ENCODE results near the gene ATP5F1D.
A peak's percentile ranks its signal among the peaks of the same experiment; 100 is the strongest.

Gene ATP5F1D

DNA sequence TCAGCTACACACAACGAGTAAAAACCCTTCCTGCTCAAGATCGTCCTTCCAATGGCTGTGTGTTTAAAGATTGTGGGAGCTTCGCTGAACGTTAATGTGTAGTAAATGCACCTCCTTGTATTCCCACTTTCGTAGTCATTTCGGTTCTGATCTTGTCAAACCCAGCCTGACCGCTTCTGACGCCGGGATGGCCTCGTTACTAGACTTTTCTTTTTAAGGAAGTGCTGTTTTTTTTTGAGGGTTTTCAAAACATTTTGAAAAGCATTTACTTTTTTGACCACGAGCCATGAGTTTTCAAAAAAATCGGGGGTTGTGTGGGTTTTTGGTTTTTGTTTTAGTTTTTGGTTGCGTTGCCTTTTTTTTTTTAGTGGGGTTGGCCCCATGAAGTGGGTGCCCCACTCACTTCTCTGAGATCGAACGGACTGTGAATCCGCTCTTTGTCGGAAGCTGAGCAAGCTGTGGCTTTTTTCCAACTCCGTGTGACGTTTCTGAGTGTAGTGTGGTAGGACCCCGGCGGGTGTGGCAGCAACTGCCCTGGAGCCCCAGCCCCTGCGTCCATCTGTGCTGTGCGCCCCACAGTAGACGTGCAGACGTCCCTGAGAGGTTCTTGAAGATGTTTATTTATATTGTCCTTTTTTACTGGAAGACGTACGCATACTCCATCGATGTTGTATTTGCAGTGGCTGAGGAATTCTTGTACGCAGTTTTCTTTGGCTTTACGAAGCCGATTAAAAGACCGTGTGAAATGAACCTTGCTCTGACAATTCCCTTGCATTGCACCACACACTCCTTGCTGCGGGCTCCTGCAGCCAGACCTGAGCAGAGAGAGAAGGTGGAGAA, 31.1 kb downstream of the ATP5F1D start:
- Histone ChIP-seq H3K27ac (replicated peaks) (peak overlapping the region; percentile 100), H3K4me3 (replicated peaks; ENCODE audit: insufficient read depth, low read length) (peak overlapping the region; percentile 49), H3K27me3 (ENCODE audit: insufficient read depth, poor library complexity, severe bottlenecking) (no peaks in the 10 kb centered on the region)
- peak; percentile 45 to 79 for DNase-seq (ENCODE audit: low read depth in 1 of 2, low spot score in 1 of 2)
- TF ChIP-seq SPI1 (IDR thresholded peaks at IDR 0.05; ENCODE audit: borderline replicate concordance, low read depth) (peak; percentile 90), GABPA (IDR thresholded peaks at IDR 0.05; ENCODE audit: low read depth) (no peak)

DNA sequence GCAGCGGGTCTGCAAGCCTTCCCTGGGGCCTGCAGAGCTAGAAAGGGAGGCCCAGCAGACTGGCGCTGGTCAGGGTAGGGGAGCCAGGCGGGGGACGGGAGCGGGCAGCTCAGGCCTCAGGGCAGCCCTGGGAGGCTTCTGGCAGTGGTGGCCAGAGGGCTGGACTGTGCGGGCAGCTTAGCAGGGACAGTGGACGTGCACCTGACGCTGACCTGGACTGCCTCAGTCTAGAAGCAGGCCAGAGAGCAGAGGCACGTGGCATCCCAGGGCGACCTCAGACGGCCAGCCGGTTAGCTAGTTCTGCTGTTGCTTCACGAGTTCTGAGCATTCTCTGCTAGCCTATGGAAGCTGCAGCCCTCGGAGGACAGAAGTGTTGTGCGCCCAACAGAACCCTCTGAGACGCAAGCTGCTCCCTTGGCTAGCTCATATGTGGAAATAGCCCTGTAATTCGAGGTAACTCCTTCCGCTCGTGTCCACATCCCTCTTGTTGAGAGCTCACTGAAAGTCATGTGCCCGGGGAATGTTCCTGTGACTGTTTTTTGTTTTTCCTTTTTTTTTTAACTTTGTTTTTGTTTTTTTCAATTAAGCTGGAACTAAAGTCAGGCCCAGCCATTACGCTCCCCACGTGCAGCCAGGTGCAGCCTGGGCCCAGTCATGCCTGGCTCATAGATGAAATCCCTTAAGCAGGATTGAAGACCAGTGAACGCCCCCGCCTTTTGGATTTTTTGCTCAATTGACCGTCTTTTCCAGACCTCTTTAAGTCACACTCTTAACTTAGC, 31.9 kb downstream of the ATP5F1D start:
- peak; percentile 75 to 96 for DNase-seq (ENCODE audit: low read depth in 1 of 2, low spot score in 1 of 2)
- Histone ChIP-seq H3K27ac (replicated peaks) (peak overlapping the region; percentile 100), H3K27me3 (ENCODE audit: insufficient read depth, poor library complexity, severe bottlenecking) (no peaks in the 10 kb centered on the region), H3K4me3 (replicated peaks; ENCODE audit: insufficient read depth, low read length) (peak overlapping the region; percentile 61)
- TF ChIP-seq SPI1 (IDR thresholded peaks at IDR 0.05; ENCODE audit: borderline replicate concordance, low read depth), result peak; percentile 6; the same call in 1 of the 2 replicates
- peak; percentile 60; the same call in 1 of the 2 replicates for TF ChIP-seq GABPA (IDR thresholded peaks at IDR 0.05; ENCODE audit: low read depth)
- TF ChIP-seq, protein P1, sequence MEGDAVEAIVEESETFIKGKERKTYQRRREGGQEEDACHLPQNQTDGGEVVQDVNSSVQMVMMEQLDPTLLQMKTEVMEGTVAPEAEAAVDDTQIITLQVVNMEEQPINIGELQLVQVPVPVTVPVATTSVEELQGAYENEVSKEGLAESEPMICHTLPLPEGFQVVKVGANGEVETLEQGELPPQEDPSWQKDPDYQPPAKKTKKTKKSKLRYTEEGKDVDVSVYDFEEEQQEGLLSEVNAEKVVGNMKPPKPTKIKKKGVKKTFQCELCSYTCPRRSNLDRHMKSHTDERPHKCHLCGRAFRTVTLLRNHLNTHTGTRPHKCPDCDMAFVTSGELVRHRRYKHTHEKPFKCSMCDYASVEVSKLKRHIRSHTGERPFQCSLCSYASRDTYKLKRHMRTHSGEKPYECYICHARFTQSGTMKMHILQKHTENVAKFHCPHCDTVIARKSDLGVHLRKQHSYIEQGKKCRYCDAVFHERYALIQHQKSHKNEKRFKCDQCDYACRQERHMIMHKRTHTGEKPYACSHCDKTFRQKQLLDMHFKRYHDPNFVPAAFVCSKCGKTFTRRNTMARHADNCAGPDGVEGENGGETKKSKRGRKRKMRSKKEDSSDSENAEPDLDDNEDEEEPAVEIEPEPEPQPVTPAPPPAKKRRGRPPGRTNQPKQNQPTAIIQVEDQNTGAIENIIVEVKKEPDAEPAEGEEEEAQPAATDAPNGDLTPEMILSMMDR (IDR thresholded peaks at IDR 0.05; ENCODE audit: insufficient read depth, low read length), result no peak
- TF ChIP-seq, protein P2, sequence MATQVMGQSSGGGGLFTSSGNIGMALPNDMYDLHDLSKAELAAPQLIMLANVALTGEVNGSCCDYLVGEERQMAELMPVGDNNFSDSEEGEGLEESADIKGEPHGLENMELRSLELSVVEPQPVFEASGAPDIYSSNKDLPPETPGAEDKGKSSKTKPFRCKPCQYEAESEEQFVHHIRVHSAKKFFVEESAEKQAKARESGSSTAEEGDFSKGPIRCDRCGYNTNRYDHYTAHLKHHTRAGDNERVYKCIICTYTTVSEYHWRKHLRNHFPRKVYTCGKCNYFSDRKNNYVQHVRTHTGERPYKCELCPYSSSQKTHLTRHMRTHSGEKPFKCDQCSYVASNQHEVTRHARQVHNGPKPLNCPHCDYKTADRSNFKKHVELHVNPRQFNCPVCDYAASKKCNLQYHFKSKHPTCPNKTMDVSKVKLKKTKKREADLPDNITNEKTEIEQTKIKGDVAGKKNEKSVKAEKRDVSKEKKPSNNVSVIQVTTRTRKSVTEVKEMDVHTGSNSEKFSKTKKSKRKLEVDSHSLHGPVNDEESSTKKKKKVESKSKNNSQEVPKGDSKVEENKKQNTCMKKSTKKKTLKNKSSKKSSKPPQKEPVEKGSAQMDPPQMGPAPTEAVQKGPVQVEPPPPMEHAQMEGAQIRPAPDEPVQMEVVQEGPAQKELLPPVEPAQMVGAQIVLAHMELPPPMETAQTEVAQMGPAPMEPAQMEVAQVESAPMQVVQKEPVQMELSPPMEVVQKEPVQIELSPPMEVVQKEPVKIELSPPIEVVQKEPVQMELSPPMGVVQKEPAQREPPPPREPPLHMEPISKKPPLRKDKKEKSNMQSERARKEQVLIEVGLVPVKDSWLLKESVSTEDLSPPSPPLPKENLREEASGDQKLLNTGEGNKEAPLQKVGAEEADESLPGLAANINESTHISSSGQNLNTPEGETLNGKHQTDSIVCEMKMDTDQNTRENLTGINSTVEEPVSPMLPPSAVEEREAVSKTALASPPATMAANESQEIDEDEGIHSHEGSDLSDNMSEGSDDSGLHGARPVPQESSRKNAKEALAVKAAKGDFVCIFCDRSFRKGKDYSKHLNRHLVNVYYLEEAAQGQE (IDR thresholded peaks at IDR 0.05; ENCODE audit: insufficient replicate concordance, low read depth), result no peak
- TF ChIP-seq POLR2AphosphoS5 (IDR thresholded peaks at IDR 0.05; ENCODE audit: low read depth), result peak; percentile 84

DNA sequence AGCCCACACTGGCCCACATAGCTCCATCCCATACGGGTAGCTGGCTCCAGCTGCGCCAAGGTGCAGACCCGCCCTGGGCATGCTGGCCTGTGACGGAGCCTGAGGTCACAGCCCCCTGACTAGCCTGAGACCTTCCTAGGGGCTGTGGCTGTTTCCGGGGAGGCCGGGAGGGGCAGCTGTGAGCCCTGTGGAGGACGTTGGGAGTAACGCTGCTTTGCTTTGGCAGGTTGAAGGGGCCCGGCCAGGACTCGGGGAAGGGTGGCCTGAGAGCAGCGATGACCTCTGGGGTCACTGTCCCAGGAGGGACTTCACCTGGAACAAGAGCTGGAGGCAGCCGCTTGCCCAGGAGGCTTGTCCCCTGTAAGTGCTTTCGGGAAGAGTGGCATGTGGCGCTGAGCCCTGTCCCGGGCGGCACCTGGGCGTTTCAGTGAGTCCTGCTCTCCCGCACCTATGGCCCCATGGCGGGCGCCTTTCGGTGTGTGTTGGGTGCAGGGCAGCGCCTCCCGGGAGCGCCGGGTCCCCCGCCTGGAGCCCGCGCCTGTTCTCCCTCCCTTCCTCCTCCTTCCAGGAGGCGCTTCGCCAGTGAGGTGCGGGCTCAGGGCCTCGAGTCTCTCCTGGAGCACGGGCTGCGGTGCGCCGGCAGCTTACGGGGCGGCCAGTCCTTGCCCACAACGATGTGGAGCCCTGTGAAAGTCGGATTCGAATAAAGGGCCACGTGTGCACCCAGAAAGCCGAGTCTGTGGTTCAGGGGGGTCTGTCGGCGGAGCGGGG, 32.7 kb downstream of the ATP5F1D start:
- H3K4me3 ChIP-seq (replicated peaks; ENCODE audit: insufficient read depth, low read length), result peak overlapping the region; percentile 61
- no peaks in the 10 kb centered on the region for H3K27me3 ChIP-seq (ENCODE audit: insufficient read depth, poor library complexity, severe bottlenecking)
- peak overlapping the region; percentile 100 for H3K27ac ChIP-seq (replicated peaks)
- peak in 1 of 2 experiments; percentile 58 for DNase-seq (ENCODE audit: low read depth in 1 of 2, low spot score in 1 of 2)
- TF ChIP-seq, protein P2 (IDR thresholded peaks at IDR 0.05; ENCODE audit: insufficient replicate concordance, low read depth), result no peak
- TF ChIP-seq, protein P1 (IDR thresholded peaks at IDR 0.05; ENCODE audit: insufficient read depth, low read length), result no peak
- TF ChIP-seq GABPA (IDR thresholded peaks at IDR 0.05; ENCODE audit: low read depth), result no peak
- TF ChIP-seq POLR2AphosphoS5 (IDR thresholded peaks at IDR 0.05; ENCODE audit: low read depth), result no peak
- TF ChIP-seq SPI1 (IDR thresholded peaks at IDR 0.05; ENCODE audit: borderline replicate concordance, low read depth), result no peak

Data from HL-60 (cell line).